ENCODE measurements around the gene TASP1.

Gene TASP1

GRCh38 chr20:13478366-13478765, 160.4 kb downstream of the TASP1 start:
- no peaks in the 10 kb centered on the region for H3K27me3 ChIP-seq (ENCODE audit: insufficient read depth, low read length, poor library complexity)
- no peak overlapping the region for H2AFZ ChIP-seq (ENCODE audit: low read depth, low read length)
- no peak for TF ChIP-seq EZH2 (IDR thresholded peaks at IDR 0.05; ENCODE audit: borderline replicate concordance, low read depth, low read length, severe bottlenecking)
- TF ChIP-seq, protein P1, sequence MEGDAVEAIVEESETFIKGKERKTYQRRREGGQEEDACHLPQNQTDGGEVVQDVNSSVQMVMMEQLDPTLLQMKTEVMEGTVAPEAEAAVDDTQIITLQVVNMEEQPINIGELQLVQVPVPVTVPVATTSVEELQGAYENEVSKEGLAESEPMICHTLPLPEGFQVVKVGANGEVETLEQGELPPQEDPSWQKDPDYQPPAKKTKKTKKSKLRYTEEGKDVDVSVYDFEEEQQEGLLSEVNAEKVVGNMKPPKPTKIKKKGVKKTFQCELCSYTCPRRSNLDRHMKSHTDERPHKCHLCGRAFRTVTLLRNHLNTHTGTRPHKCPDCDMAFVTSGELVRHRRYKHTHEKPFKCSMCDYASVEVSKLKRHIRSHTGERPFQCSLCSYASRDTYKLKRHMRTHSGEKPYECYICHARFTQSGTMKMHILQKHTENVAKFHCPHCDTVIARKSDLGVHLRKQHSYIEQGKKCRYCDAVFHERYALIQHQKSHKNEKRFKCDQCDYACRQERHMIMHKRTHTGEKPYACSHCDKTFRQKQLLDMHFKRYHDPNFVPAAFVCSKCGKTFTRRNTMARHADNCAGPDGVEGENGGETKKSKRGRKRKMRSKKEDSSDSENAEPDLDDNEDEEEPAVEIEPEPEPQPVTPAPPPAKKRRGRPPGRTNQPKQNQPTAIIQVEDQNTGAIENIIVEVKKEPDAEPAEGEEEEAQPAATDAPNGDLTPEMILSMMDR (IDR thresholded peaks at IDR 0.05; ENCODE audit: borderline replicate concordance, extremely low read depth, low read length, poor library complexity, severe bottlenecking): no peak
- no peak overlapping the region for H3K4me2 ChIP-seq (ENCODE audit: insufficient read depth, low read length)
- DNase-seq: no peak
- peaks cover 97% of the 10 kb centered on the region for H3K36me3 ChIP-seq (ENCODE audit: insufficient read depth, low read length)
- no peaks in the 10 kb centered on the region for H4K20me1 ChIP-seq (ENCODE audit: insufficient read depth, low read length)
- H3K4me1 ChIP-seq (ENCODE audit: insufficient read depth, low read length): peaks cover 4% of the 10 kb centered on the region; the same call in 1 of the 2 replicates
- peak overlapping the region; percentile 54 for H3K27ac ChIP-seq (ENCODE audit: low read length)
- no peak overlapping the region for H3K4me3 ChIP-seq (ENCODE audit: low read depth in 1 of 2, low read length in 2 of 2)
- H3K79me2 ChIP-seq (ENCODE audit: insufficient read depth, low read length): peaks cover 55% of the 10 kb centered on the region
- peaks cover 2% of the 10 kb centered on the region for H3K9me3 ChIP-seq (ENCODE audit: insufficient read depth, low read length, severe bottlenecking)
- no peak for ATAC-seq (ENCODE audit: insufficient read depth, low read depth)
- no peak overlapping the region for H3K9ac ChIP-seq (ENCODE audit: low read depth, low read length)

GRCh38 chr20:13474467-13474866, 164.3 kb downstream of the TASP1 start:
- DNase-seq (no peak), ATAC-seq (ENCODE audit: insufficient read depth, low read depth) (no peak)
- TF ChIP-seq, protein P1 (IDR thresholded peaks at IDR 0.05; ENCODE audit: borderline replicate concordance, extremely low read depth, low read length, poor library complexity, severe bottlenecking): no peak
- TF ChIP-seq EZH2 (IDR thresholded peaks at IDR 0.05; ENCODE audit: borderline replicate concordance, low read depth, low read length, severe bottlenecking): no peak
- H3K4me2 ChIP-seq (ENCODE audit: insufficient read depth, low read length): no peak overlapping the region
- H4K20me1 ChIP-seq (ENCODE audit: insufficient read depth, low read length): no peaks in the 10 kb centered on the region
- H3K4me1 ChIP-seq (ENCODE audit: insufficient read depth, low read length): peaks cover 4% of the 10 kb centered on the region; the same call in 1 of the 2 replicates
- no peak overlapping the region for H3K4me3 ChIP-seq (ENCODE audit: low read depth in 1 of 2, low read length in 2 of 2)
- no peak overlapping the region for H3K9ac ChIP-seq (ENCODE audit: low read depth, low read length)
- H3K9me3 ChIP-seq (ENCODE audit: insufficient read depth, low read length, severe bottlenecking): peaks cover 2% of the 10 kb centered on the region
- peaks cover 47% of the 10 kb centered on the region for H3K79me2 ChIP-seq (ENCODE audit: insufficient read depth, low read length)
- no peak overlapping the region for H3K27ac ChIP-seq (ENCODE audit: low read length)
- no peak overlapping the region for H2AFZ ChIP-seq (ENCODE audit: low read depth, low read length)
- H3K27me3 ChIP-seq (ENCODE audit: insufficient read depth, low read length, poor library complexity): no peaks in the 10 kb centered on the region
- H3K36me3 ChIP-seq (ENCODE audit: insufficient read depth, low read length): peaks cover 80% of the 10 kb centered on the region

- no peak overlapping the region for H3K27ac ChIP-seq (ENCODE audit: low read length)
- H3K4me2 ChIP-seq (ENCODE audit: insufficient read depth, low read length): no peak overlapping the region
- no peak overlapping the region for H3K9ac ChIP-seq (ENCODE audit: low read depth, low read length)
- ATAC-seq (ENCODE audit: insufficient read depth, low read depth) (no peak), DNase-seq (no peak)
- no peak overlapping the region for H3K4me3 ChIP-seq (ENCODE audit: low read depth in 1 of 2, low read length in 2 of 2)
- peaks cover 62% of the 10 kb centered on the region for H3K79me2 ChIP-seq (ENCODE audit: insufficient read depth, low read length)
- peaks cover 4% of the 10 kb centered on the region; the same call in 1 of the 2 replicates for H3K4me1 ChIP-seq (ENCODE audit: insufficient read depth, low read length)
- no peaks in the 10 kb centered on the region for H3K27me3 ChIP-seq (ENCODE audit: insufficient read depth, low read length, poor library complexity)
- peaks cover 2% of the 10 kb centered on the region for H3K9me3 ChIP-seq (ENCODE audit: insufficient read depth, low read length, severe bottlenecking)
- no peak overlapping the region for H2AFZ ChIP-seq (ENCODE audit: low read depth, low read length)
- peaks cover 77% of the 10 kb centered on the region for H3K36me3 ChIP-seq (ENCODE audit: insufficient read depth, low read length)
- H4K20me1 ChIP-seq (ENCODE audit: insufficient read depth, low read length): no peaks in the 10 kb centered on the region
- TF ChIP-seq EZH2 (IDR thresholded peaks at IDR 0.05; ENCODE audit: borderline replicate concordance, low read depth, low read length, severe bottlenecking): no peak
- TF ChIP-seq, protein P1 (IDR thresholded peaks at IDR 0.05; ENCODE audit: borderline replicate concordance, extremely low read depth, low read length, poor library complexity, severe bottlenecking): no peak
Observed at GRCh38 chr20:13469262-13469661, 169.5 kb downstream of the TASP1 start.

- no peak overlapping the region for H3K4me2 ChIP-seq (ENCODE audit: insufficient read depth, low read length)
- H3K27me3 ChIP-seq (ENCODE audit: insufficient read depth, low read length, poor library complexity): no peaks in the 10 kb centered on the region
- TF ChIP-seq, protein P1 (IDR thresholded peaks at IDR 0.05; ENCODE audit: borderline replicate concordance, extremely low read depth, low read length, poor library complexity, severe bottlenecking): no peak
- TF ChIP-seq EZH2 (IDR thresholded peaks at IDR 0.05; ENCODE audit: borderline replicate concordance, low read depth, low read length, severe bottlenecking): no peak
- H3K9ac ChIP-seq (ENCODE audit: low read depth, low read length): no peak overlapping the region
- H3K79me2 ChIP-seq (ENCODE audit: insufficient read depth, low read length): peaks cover 63% of the 10 kb centered on the region
- DNase-seq (no peak), ATAC-seq (ENCODE audit: insufficient read depth, low read depth) (no peak)
- no peaks in the 10 kb centered on the region for H3K4me1 ChIP-seq (ENCODE audit: insufficient read depth, low read length)
- no peak overlapping the region for H2AFZ ChIP-seq (ENCODE audit: low read depth, low read length)
- no peak overlapping the region for H3K4me3 ChIP-seq (ENCODE audit: low read depth in 1 of 2, low read length in 2 of 2)
- H3K27ac ChIP-seq (ENCODE audit: low read length): no peak overlapping the region
- no peaks in the 10 kb centered on the region for H4K20me1 ChIP-seq (ENCODE audit: insufficient read depth, low read length)
- peaks cover 79% of the 10 kb centered on the region for H3K36me3 ChIP-seq (ENCODE audit: insufficient read depth, low read length)
- H3K9me3 ChIP-seq (ENCODE audit: insufficient read depth, low read length, severe bottlenecking): no peaks in the 10 kb centered on the region
Observed at GRCh38 chr20:13468166-13468565, 170.6 kb downstream of the TASP1 start.

Measured in DND-41 (cell line).